GM21423 (cell line): ENCODE measurements around the gene H2AZ1.

Source experiments
- ATAC-seq: cut with Tn5 transposase; IDR thresholded peaks from one replicate; pipeline ENCODE4 v1.9.1; 2021; ENCODE audit warnings: mild to moderate bottlenecking, moderate library complexity; ENCODE audit not compliant: unreplicated experiment

Gene H2AZ1

GRCh38 chr4:99946356-99947189 is 3.5 kb downstream of the H2AZ1 start, which contains the start of gene DNAJB14:
TSS of gene DNAJB14 (minus strand) at chr4:99946618. CDS start at chr4:99946571, 47 bp downstream.
- peak; percentile 40 for ATAC-seq

DNA sequence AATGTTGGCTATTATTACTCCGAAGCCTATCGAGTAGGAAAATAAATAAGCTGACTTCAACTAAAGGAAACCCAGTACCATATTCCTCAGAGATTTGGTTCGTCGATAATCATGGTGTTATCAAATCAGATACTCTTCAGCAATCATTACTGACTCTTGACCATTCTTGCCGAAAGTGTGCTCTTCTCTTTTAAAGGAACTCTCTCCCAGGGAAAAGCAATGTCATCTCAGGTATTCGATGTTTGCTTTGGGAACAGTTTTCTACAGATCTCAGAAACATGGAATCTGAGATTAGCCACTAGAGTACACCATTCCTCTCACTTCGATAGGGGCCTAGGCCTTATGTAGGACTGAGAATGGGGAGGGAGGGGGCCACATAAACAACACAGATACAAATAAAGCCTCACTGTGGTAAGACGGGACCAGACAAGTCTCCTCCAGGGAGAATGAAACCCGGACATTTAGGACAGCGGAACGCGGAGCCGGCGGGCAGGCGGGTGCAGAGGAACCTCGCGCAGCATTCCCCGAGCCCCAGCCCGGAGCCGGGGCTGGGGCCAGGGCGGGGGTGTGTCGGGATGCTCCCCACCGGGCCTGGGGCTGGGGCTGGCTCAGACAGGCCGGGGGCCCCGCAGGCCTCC is 4.2 kb downstream of the H2AZ1 start:
- ATAC-seq = peak; percentile 3

GRCh38 chr4:99943904-99944437 is 6.1 kb downstream of the H2AZ1 start:
- ATAC-seq = no peak

DNA sequence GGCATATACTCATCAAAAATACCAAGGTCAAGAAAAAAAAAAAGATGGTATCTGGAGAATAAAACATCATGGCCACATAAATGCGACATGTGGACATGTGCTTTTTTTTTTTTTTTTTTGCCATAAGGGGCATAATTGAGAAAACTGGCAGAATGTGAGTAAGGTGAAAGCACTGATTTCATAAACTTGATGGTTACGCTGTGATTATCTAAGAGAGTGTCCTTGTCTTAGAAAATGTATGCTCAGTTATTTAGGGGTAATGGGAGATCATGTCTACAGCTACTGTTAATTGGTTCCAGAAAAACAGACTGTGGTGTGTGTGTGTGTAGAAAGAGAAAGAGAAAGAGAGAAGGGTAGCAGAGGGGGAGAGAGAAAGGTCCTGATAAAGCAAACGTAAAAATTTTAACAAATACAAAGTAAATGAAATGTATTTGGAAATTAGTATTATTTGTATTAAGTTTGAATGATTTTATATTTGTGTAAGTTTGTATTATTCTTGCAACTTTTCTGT is 11.8 kb downstream of the H2AZ1 start:
- ATAC-seq = no peak

DNA sequence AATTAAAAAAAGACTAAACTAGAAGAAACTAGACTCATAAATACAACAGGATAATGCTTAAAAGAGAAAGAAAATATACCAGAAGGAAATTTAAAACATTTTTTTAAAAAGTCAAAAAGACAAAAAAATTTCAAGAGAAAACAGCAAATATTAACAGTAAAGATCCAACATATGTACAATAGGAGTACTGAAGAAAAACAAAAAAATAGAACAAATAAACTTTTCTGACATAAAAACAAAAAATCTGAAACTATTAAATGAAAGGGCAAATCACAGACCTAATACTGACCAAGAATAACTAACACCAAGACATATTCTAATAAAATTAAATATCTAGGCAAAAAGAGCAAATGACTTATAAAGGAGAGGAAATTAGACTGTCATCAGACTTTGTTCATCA is 15.2 kb downstream of the H2AZ1 start:
- no peak for ATAC-seq

- no peak for ATAC-seq
Observed at GRCh38 chr4:99927566-99927965, 22.5 kb downstream of the H2AZ1 start.

DNA sequence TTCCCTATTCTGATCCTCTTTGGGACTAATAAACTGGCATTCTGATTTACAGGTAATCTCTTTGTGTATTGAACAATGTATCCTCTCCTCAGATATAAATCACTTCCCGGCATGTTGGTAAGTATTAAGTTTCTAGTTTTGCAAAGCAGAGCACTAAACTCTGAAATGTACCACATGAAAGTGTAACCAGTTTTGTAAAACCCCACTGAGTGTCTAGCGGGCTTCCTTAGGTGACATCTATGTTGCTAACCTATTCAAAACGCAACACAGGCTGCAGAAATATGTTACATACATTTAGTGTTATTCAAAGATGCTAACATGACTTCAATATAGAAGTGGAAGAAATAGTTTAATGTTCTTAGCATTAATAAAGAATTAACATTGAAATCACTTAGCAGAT is 28.9 kb downstream of the H2AZ1 start:
- no peak for ATAC-seq

DNA sequence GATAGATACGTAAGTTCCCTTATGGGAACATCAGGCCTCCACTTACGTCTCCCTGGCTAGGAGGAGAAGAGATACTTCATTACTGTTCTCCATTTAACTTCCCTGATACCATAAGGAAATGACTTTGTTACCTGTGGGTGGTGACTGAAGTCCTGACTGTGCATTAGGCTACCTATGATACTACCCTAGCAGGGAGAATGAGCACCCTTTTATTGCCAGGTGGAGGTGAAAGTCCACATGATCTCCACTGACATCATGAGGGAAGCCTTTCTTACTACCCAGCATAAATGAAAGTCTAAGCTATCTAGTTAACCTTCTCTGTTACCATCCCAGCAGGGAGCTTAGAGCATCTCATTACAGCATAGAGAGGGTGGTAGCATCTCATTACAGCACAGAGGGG is 31.4 kb downstream of the H2AZ1 start:
- no peak for ATAC-seq

DNA sequence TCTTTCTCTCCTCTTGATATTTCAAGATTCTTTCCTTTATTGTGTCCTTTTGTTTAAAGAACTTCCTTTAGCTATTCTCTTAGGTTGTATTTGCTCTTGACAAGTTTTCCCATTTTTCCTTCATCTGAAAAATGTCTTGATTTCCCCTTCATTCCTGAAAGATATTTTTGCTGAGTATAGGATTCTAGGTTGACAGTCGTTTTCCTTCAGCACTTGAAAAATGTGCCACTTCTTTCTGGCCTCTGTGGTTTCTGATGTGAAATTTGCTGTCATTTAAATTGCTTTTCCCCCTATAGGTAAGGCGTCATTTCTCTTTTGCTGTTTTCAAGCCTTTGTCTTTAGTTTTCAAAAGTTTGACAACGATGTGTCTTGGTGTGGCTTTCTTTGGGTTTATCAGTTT is 32.5 kb downstream of the H2AZ1 start:
- no peak for ATAC-seq

GRCh38 chr4:99915449-99915848 is 34.6 kb downstream of the H2AZ1 start:
- no peak for ATAC-seq
